COLO668 (cell line): ENCODE data around the gene SLX9.
"Not testable (repeated sequence)": the region's sequence is repeated elsewhere in the genome, so short reads cannot be mapped to it uniquely, and the experiment has no call there.

Experiments used
- DNase-seq: peaks from one replicate; lab custom pipeline; 2025; ENCODE audit not compliant: unreplicated experiment; lab: John Stamatoyannopoulos, UW

SLX9 gene

DNA sequence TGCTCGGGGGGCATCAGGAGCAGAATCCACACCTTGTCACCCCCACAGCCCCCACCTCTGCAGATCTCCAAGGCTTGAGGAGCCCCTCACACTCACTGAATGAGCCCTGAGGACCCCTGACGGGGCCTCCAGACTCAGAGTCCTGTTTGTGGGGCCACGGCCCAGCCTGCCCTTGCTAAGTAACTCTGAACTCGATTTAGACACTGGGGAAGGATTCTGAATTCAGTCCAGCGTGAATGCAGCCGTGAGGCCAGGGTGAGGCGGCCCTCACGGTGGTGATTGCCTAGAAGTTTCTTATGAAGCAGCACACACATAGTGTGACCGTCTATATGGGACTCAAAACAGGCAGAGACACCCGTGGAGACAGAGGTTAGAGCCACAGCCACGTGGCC is 75.6 kb downstream of the SLX9 start:
- DNase-seq = no peak

GRCh38 chr21:45016031-45016405 is 76.2 kb downstream of the SLX9 start:
- no peak for DNase-seq

- no peak for DNase-seq
Observed at GRCh38 chr21:45016406-45017038, 76.7 kb downstream of the SLX9 start.

- no peak for DNase-seq
Observed at GRCh38 chr21:45017039-45017960, 77.5 kb downstream of the SLX9 start.

DNA sequence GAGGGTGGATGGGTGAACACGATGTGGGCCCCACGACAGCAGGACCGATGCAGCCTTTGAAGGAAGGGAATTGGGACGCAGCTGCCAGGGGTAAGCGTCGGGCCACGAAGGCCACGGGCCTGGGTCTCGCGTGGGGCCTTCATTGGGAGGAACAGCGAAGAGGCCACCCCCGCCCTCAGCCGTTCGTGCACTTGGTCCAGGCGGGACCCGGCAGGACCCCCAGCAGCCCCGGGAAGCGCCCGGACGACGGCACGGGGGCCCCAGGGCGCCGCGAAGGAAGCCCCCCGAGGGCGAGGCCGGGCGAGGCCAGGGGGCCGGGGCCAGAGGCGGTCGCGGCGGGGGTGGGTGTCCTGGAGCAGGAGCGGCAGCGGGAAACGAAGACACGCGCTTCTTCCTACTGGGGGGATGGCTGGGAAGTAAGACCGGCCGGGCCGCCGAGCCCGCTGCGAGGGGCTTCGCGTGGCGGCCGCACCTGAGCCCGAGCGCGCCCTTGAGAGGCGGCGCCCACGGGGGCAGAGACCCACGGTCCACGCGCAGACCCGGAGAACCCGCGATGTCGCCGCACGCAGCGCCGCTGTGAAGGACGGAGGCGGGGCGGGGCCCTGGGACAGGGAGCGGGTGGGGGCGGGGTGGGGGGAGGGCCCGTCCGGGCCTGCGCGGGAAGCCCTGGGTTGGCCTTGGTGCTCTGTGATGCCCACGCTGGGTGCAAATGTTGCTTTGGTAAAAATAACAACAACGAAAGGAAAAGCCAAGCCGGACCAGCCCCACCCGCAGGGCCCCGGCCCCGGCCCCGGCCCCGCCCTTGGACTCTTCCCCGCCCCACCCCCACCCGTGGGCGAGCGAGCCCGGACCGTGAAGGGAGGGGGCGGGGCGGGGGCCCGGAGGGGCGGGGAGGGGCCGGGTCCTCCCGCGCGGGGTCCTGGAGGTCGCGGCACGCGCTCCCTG is 78.6 kb downstream of the SLX9 start:
- no peak for DNase-seq

- no peak for DNase-seq
Observed at GRCh38 chr21:45019076-45019886, 79.5 kb downstream of the SLX9 start.

- no peak for DNase-seq
Observed at GRCh38 chr21:45019887-45020537, 80.2 kb downstream of the SLX9 start.

DNA sequence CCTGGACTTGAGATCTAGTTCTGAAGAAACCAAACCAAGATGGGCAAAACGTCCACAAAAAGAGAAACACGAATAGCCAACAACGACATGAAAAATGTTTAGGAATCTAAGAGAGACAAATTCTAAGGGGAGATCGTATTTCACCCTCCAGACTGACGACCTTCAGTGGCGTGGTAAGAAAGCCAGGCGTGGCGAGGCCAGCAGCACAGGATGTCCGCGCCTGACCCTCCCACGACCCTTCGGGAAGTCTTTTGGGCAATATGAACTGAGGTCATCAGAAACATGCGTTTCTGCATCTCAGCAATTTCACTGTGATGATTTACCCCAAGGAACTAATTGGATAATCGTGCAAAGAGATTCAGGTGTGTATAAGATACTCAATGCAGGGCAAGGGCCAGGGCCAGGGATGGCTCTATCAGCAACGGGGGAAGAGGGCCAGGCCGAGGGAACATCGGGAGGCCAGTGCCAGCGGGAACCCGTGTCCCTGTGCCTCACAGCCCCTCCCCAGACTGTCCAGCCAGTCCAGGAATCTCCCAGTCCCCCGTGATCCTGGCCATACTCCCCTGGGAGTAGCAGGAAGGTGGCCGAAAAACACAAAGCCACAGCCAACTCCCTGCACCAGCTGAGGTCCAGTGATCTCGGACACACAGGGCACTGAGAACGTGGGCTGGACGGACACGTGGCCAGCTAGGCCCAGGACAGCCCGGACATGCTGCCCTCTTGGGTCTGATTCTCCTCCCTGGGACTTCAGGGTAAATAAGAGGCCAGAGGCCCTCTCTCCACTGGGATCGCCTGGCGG is 81.0 kb downstream of the SLX9 start:
- DNase-seq = no peak

GRCh38 chr21:45021428-45022347 is 81.9 kb downstream of the SLX9 start:
- DNase-seq = no peak

DNA sequence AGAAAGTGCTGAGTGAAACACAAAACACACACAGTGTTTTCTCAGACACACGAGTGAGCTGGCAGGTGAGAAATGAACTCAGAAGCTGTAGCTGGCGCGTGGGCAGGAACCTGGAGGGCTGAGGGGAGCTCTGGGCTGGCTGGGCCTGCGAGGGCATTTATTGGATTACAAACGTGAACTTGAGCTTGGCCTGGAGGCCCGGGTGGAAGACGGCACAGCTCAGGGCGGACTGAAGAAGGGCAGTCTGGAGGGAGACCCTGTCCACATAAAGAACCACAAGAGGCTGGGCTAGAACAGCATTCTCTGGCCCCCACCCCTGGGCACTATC is 82.5 kb downstream of the SLX9 start:
- DNase-seq = no peak

GRCh38 chr21:45022736-45023135 is 82.9 kb downstream of the SLX9 start:
- DNase-seq = no peak

GRCh38 chr21:45024516-45024915 is 84.7 kb downstream of the SLX9 start:
- DNase-seq = not testable (repeated sequence)

DNA sequence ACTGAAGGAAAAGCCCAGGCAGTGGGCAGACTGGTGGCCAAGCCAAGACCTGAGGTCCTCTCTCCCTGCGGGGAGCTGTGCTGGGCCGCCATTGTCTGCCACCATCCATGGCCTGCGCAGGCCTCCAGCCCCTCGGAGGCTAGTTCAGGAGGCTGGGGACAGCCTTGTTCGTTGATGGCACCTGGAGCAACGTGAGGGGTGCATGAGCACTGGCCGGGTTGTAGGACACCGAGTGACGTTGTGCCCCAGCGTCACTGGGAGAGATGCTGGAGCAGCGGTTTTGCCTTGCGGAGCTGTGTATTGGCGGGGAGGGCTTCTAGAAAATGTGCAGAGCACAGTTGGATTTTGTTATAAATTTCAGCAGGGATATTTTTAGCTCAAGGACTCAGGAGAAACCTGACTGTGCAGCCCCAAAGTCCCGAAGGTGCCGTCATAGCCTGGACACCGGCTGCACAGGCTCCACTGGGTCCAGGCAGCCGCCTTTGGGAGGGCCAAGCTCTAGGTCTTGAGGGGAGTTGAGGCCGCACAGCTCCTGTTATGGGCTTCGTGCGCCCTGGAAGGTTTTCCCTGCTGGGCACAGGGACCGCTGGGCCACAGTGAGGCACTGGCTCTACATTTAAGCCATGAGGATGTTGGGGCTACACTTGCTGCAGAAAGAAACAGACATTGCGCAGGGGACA is 86.4 kb downstream of the SLX9 start:
- no peak for DNase-seq
